Smooth muscle cell (in vitro differentiated cells): ENCODE results near the gene TSC2. TPM values are rescaled to one million over a fixed set of nuclear protein-coding genes. Genes with fewer than 3 reads are reported as not detected.

Source experiments
- DNase-seq: peaks from one replicate; lab custom pipeline; 2025; ENCODE audit not compliant: unreplicated experiment; lab: John Stamatoyannopoulos, UW
- H2AFZ ChIP-seq: fragments of 200-600 bp; sonication (generic); 2 replicates; pipeline ENCODE4 v1.6.0; 2016; ENCODE audit warnings: antibody characterized with exemption, low read depth, mild to moderate bottlenecking
- H3F3A ChIP-seq: fragments of 200-600 bp; sonication (generic); 2 replicates; pipeline ENCODE4 v1.6.0; 2017; ENCODE audit warnings: antibody characterized with exemption, low read depth
- H3K27ac ChIP-seq: fragments of 200-600 bp; sonication (generic); 2 replicates; pipeline ENCODE4 v1.5.1; 2016; ENCODE audit warnings: low read depth, mild to moderate bottlenecking
- H3K27me3 ChIP-seq: fragments of 200-600 bp; sonication (generic); 2 replicates; pipeline ENCODE4 v1.6.1; 2016; ENCODE audit warnings: low read depth, mild to moderate bottlenecking
- H3K36me3 ChIP-seq: fragments of 200-600 bp; sonication (generic); 2 replicates; pipeline ENCODE4 v1.5.1; 2016; ENCODE audit warnings: low read depth
- H3K4me1 ChIP-seq: fragments of 200-600 bp; sonication (generic); 2 replicates; pipeline ENCODE4 v1.5.1; 2016; ENCODE audit warnings: low read depth
- H3K4me2 ChIP-seq: fragments of 200-600 bp; sonication (generic); 2 replicates; pipeline ENCODE4 v1.6.0; 2016; ENCODE audit warnings: mild to moderate bottlenecking
- H3K4me3 ChIP-seq: fragments of 200-600 bp; sonication (generic); 2 replicates; pipeline ENCODE4 v1.5.1; 2016; ENCODE audit warnings: mild to moderate bottlenecking
- H3K79me2 ChIP-seq: fragments of 200-600 bp; sonication (generic); 2 replicates; pipeline ENCODE4 v1.6.0; 2016; ENCODE audit warnings: low read depth, mild to moderate bottlenecking
- H3K9ac ChIP-seq: fragments of 200-600 bp; sonication (generic); 2 replicates; pipeline ENCODE4 v1.6.0; 2016; ENCODE audit warnings: low read depth
- H3K9me3 ChIP-seq: fragments of 200-600 bp; sonication (generic); replicated peaks from 2 replicates; pipeline ENCODE4 v1.5.1; 2016; ENCODE audit warnings: low read depth
- H4K20me1 ChIP-seq: fragments of 200-600 bp; sonication (generic); 2 replicates; pipeline ENCODE4 v1.6.0; 2016; ENCODE audit warnings: low read depth
- CTCF ChIP-seq: fragments of 200-600 bp; sonication (generic); IDR thresholded peaks from 2 replicates; pipeline ENCODE4 v1.5.1; 2017; ENCODE audit warnings: borderline replicate concordance, mild to moderate bottlenecking, antibody characterized with exemption; ENCODE audit not compliant: insufficient read depth, poor library complexity, severe bottlenecking
- WGBS: methylation state at CpG from one replicate; pipeline ENCODE4 v1.1.7; 2016; ENCODE audit warnings: low lambda C conversion rate; 5-methylcytosine and 5-hydroxymethylcytosine counted together
- polyA plus RNA-seq: library from polyadenylated mRNA; unstranded; fragments of >200 nt; fragmentation: Nextera tagmentation; extraction: Ambion mirVana; gene quantifications from 2 replicates; pipeline ENCODE4 v1.2.1, GENCODE V29; 2016
- total RNA-seq: library from RNA; depleted of rRNA; stranded (reverse); fragments of >200 nt; gene quantifications from 2 replicates; pipeline ENCODE4 v1.2.3, GENCODE V29; 2014

The TSC2 gene
- total and polyA plus RNA-seq, 2 experiments from 2014 or later = 64.5 to 74.7 TPM

GRCh38 chr16:2007081-2007836, 40.5 kb upstream of the TSC2 start:
- H3K79me2 ChIP-seq = peaks cover 62% of the 10 kb centered on the region

GRCh38 chr16:2008009-2008526, 39.7 kb upstream of the TSC2 start:
- H3K9ac ChIP-seq = peak overlapping the region; percentile 88
- no peaks in the 10 kb centered on the region for H3K27me3 ChIP-seq
- H3K79me2 ChIP-seq = peaks cover 62% of the 10 kb centered on the region
- H3K9me3 ChIP-seq = no peaks in the 10 kb centered on the region
- H3F3A ChIP-seq = no peaks in the 10 kb centered on the region
- H4K20me1 ChIP-seq = peaks cover 62% of the 10 kb centered on the region
- WGBS = 84% methylated on average over 15 of the region's 15 CpGs
- H3K4me2 ChIP-seq = peak overlapping the region; percentile 90
- H3K27ac ChIP-seq = peak overlapping the region; percentile 79
- TF ChIP-seq CTCF = no peak
- DNase-seq = no peak
- peak overlapping the region; percentile 98 for H3K4me3 ChIP-seq
- no peak overlapping the region for H2AFZ ChIP-seq
- H3K36me3 ChIP-seq = no peaks in the 10 kb centered on the region
- peaks cover 27% of the 10 kb centered on the region for H3K4me1 ChIP-seq

More at GRCh38 chr16:2007081-2007836, 40.5 kb upstream of the TSC2 start:
- Histone ChIP-seq H3K27ac (no peak overlapping the region), H3K36me3 (no peaks in the 10 kb centered on the region), H3F3A (no peaks in the 10 kb centered on the region), H3K27me3 (no peaks in the 10 kb centered on the region), H3K9me3 (no peaks in the 10 kb centered on the region), H3K4me2 (peak overlapping the region; percentile 90), H4K20me1 (peaks cover 69% of the 10 kb centered on the region), H2AFZ (no peak overlapping the region), H3K4me1 (peaks cover 27% of the 10 kb centered on the region), H3K9ac (no peak overlapping the region), H3K4me3 (no peak overlapping the region)
- no peak for TF ChIP-seq CTCF
- DNase-seq = no peak
- WGBS = 94% methylated on average over 14 of the region's 16 CpGs

- H3K9me3 ChIP-seq = no peaks in the 10 kb centered on the region
- peaks cover 55% of the 10 kb centered on the region for H3K79me2 ChIP-seq
- peak overlapping the region; percentile 79 for H3K27ac ChIP-seq
- peaks cover 56% of the 10 kb centered on the region for H4K20me1 ChIP-seq
- no peaks in the 10 kb centered on the region for H3F3A ChIP-seq
- H3K27me3 ChIP-seq = no peaks in the 10 kb centered on the region
- DNase-seq = no peak
- peaks cover 27% of the 10 kb centered on the region for H3K4me1 ChIP-seq
- no peak for TF ChIP-seq CTCF
- peak overlapping the region; percentile 98 for H3K4me3 ChIP-seq
- peak overlapping the region; percentile 90 for H3K4me2 ChIP-seq
- H2AFZ ChIP-seq = no peak overlapping the region
- WGBS = 11% methylated on average over 23 of the region's 23 CpGs
- peak overlapping the region; percentile 88 for H3K9ac ChIP-seq
- no peaks in the 10 kb centered on the region for H3K36me3 ChIP-seq
Measured at GRCh38 chr16:2008631-2009163, 39.1 kb upstream of the TSC2 start.
